Medulla oblongata (tissue), 1 donor: Measurements from ENCODE around the gene SLC6A4.

ENCODE experiments used
- DNase-seq: peaks from one replicate; pipeline ENCODE4 v3.0.0-alpha.2; 2015; ENCODE audit errors: extremely low spot score

SLC6A4 gene

DNA sequence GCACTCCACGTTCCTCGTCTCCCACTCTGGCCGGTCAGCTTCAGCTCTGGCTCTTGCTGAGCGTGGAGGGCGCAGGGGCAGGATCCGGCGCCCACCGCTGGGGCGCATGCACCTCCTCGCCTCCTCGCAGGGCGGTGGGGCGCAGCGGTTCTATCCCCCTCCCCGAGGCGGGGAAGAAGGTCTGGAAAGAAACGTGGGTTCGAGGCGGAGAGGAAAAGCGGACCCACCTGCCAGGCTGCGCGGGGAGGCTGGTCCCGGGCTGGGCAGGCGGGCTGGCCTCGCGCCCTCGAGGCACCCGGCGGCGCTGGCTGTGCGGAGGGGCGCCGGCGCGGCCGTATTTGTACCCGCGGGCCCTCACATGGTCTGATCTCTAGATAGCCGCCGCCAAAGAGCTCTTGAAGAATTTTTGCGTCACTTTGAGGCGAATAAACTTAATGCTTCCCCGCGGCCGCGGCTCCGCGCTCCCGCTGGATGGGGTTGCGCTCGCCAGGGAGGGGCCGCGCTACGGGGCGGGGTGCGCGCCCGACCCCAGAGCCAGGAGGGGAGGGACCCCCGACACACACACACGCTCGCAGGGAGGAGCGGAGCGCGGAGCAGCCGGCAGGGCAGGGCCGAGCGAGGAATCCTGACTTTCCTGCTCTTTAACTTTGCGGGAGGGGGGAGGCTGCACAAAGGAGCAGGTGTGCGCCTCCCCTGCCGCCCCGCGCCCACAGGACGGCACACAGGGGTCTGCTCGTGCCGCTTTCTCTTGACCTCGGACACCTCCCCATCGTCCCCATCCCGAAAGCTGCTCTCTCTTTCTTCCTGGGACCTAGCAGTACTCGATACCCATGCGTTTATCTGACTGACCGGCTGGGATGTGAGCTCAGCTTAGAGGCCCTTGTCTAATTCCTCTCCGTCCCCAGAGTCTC lies at the start of gene SLC6A4:
Gene SLC6A4, minus strand, starts transcription at position 312 of the 911 bp plus-strand sequence. CDS start 13,739 bp downstream, outside the sequence.
- no peak for DNase-seq

DNA sequence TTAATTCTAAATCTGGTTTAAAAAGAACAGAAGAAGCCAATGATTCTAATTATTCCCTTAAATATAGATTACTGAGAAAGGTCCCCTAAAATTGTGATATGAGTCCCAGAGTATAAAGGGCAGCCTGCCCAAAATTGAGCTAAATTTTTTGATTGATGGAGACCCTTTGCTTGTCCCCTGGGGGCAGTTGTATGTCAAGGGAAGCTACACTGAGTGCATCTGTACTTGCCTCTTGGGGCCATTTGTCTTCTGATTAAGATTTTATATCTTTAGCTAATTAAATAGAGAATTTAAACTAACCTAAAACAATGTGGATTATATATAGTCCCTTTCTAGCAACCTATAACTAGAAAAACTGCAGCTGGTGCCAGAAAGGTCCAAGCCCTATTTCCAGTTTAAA lies 43.7 kb upstream of the SLC6A4 start:
- no peak for DNase-seq

GRCh38 chr17:30278032-30278431 lies 42.5 kb upstream of the SLC6A4 start:
- peak; percentile 43 for DNase-seq

- no peak for DNase-seq
Observed at GRCh38 chr17:30275911-30276310, 40.4 kb upstream of the SLC6A4 start.

DNA sequence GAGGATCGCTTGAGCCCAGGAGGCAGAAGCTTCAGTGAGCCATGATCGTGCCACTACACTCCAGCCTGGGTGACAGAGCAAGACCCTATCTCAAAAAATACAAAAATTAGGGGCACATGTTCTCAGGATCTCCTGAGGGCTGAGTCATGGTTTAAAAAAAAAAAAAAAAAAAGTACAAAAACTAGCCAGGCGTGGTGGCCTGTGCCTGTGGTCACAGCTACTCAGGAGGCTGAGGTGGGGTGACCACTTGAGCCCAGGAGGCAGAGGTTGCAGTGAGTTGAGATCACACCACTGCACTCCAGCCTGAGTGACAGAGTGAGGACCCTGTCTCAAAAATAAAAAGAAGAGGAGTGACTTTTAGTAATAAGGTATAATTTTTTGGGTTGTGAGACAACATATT lies 39.4 kb upstream of the SLC6A4 start:
- DNase-seq: no peak

GRCh38 chr17:30273373-30273772 lies 37.9 kb upstream of the SLC6A4 start:
- no peak for DNase-seq

DNA sequence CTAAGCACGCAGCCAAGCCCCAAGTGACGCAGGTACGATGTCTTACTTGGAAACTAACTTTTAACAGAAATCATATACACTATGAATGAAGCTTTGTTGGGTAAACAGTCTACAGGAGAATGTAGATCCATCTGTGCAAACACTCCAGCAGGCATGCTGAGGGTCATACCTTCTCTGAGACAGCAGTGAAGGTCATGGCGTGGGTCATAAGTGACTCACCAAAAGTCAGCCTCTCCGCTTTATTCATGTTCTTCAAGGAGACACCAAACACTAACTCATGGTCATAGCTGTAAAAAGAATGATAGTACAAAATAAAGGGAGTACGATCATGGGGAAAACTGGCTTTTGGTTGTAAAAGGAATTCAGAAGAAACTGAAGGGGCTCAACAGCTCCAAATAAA lies 35.6 kb upstream of the SLC6A4 start:
- DNase-seq: no peak

DNA sequence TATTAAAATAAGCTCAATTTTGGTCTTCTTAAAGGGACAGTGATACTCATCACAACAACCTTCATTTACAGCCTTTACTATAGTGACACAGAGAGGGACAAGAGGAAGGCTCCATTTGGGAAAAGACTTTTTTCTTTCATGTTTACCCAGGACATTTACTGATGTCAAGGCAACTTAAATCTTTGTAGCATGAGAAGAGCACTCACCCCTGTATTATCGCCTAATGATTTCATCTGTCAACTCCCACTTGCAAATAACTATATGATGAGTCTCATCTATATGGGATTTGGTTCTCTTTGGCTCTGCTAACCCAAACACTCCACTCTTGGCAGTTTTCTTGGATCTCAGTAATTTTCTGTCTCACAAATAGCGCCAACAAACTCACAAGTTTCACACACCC lies 32.1 kb upstream of the SLC6A4 start:
- no peak for DNase-seq

GRCh38 chr17:30263552-30264333 lies 28.2 kb upstream of the SLC6A4 start:
- no peak for DNase-seq

DNA sequence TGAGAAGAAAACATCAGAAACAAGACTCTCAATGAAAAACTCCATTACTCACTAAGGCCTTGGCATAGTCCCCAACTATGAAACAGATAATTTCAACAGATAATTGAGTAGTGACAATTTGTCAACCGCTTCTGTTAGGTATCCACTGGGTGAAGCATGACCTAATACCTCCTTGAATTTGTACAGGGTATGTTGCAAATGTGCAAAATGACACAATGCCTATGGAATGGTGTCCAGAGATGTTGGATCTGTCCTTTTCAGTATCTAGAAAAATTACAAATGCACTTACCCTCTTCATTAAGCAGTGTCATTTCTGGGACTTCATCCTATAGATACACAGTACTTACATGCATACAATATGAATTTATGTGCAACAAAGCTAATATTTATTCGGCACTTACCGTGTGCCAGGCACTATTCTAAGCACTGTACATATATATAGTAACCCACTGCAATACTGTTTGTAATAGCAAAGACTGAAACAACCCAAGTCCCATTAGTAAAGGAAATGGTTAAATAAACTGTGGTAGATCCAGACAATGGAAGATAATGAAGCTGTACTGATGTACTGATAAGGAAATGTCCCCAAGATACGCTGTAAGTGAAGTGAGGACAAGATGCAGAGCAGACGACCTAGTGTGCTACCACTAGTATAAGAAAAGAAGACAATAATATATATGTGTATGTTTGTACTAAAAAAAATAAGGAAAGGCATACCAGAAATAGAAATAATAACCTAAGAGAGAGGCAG lies 21.4 kb upstream of the SLC6A4 start:
- DNase-seq: no peak

GRCh38 chr17:30254150-30254549 lies 18.7 kb upstream of the SLC6A4 start:
- no peak for DNase-seq

DNA sequence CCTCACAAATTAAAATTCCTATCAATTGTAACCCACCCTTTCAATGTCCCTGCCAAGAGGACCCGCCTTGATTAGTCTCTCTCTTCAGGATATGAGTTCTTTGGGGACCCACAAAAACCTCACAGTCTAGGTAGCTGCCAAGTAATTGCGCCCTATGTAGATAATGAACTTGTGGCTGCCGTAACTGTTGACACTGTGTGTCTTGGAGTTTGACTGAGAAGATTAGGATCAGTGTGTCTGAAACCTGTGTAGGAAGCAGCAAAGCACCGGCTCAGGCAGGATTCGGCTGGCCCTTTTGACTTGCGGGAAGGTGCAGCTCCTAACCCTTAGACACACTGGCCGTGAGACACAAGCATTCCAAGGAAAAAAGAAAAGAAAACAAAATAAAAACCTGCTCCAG lies 17.8 kb upstream of the SLC6A4 start:
- no peak for DNase-seq

DNA sequence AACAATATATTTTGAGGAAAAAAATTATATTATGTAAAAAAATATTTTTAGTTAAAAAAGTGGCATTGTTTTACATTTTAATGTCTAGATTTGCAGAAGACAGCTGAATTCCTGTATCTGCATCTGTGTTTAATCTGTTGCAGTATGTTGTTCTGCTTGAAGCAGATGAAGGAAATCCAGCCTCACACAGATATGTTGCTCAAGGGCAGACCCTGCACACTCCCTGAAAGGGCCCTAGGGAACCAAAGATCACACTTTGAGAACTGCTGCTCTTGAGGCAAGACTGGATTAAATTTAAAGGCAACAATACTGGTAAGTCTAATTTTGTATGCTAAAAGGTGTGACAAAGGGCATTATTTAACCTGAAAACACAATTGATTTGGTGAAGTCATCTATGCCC lies 16.4 kb upstream of the SLC6A4 start:
- DNase-seq: no peak

DNA sequence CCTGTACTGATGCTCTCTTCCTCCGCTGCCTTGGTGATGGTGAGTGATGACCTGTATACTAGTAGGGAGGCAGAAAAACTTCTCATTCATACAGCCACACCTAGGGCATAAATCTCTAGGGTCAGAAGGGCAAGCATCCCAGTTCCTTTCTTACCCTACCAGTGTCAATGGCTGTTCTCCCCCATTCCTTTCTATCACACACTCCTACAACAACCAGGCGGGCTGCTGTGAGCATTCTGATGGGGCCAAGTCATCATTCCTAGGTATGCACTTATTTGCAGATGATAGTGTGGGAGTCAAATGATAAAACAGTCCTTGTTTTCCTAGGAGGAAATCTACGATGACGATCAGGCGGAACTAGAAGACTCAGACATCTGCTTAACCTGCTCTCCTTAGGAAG lies 14.0 kb upstream of the SLC6A4 start:
- no peak for DNase-seq

GRCh38 chr17:30248786-30249185 lies 13.3 kb upstream of the SLC6A4 start:
- no peak for DNase-seq

- DNase-seq: no peak
Observed at GRCh38 chr17:30246460-30246859, 11.0 kb upstream of the SLC6A4 start.

GRCh38 chr17:30244853-30245385 lies 9.4 kb upstream of the SLC6A4 start:
- no peak for DNase-seq

DNA sequence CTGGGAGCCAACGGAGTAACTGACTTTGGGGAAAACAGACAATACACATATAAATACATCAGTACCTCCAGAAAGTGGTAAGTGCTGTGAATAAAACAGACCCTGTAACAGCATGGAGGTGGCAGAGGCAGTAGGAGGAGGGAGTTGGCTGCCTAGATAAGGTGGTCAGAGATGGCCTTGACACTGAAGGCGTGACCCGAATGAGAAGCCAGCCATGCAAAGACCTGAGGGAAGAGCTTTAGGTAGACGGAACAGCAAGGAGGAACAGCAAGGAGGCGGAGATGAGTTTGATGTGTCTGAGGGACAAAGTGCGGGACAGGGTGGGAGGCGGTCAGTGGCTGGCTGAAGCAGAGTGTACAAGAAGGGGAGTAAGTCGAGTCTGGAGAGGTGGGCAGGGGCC lies 8.1 kb upstream of the SLC6A4 start:
- DNase-seq: no peak

DNA sequence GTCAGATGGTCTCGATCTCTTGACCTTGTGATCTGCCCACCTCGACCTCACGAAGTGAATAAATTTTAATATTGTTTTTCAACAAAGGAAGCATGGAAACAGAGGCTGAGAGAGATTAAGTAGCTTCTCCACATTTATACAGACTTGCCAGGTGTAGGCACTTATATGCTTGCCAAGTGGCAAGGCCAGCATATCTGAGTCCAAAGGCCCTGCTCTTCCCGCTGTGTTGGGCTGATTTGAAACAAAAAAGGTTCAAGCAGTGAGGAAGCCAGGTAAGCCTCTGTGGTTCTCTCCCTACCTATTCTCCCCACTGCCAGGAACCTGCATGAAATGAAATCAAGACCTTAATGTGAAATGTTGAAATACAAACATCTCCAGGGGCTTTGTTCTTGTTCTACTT lies 7.5 kb upstream of the SLC6A4 start:
- no peak for DNase-seq

DNA sequence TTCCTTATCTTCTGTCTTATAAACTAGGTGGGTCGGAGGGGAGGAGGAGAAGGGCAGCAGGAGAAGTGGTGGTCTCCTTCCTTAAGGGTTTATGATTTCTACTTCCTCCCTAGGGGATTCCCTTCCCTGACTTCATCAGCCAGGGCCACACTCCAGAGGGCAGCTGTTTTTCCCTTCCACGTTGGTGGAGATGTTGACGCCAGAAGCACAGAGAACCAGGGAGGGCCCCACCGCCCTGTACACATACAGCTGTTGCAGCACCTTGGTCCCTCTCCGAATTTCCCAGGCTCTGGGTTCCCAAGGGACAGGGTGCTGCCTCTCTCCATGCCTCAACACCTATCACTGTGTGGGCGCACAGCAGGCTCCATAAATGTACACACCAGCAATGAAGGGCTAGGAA lies 5.6 kb upstream of the SLC6A4 start:
- no peak for DNase-seq

DNA sequence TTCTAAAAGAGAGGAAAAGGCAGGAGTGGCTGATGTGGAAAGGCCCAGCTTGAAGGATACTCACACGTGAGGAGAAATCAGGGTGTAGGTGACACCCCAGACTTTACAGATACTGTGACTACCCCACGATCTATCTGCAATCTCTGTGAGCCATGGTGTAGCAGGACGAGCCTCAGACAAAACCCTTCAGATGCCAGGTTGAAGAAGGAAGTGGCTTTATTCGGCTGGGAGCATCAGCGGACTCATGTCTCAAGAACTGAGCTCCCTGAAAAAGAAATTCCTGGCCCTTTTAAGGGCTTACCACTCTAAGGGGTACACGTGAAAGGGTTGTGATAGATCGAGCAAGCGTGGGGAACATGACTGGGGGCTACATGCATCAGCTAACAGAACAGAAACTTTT lies 4.7 kb upstream of the SLC6A4 start:
- DNase-seq: no peak

DNA sequence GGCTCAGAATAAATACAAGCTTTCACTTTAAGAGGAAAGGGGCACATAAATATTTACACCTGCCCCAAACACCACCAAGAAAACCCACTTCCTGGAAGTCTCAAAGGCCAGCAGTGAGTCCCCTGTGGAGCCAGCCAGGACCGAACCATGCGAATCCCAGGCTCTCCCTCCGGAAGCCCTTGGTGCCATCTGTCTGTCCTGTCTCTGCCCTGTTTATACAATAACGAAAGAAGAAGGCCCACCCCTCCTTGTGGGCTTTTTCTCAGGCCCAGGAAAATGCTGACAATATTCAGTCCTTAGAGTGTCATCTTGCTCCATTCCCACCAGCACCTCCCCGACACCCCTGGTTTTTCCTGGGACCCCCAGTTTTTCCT lies 3.6 kb upstream of the SLC6A4 start:
- DNase-seq: no peak
